ENCODE data around the gene B4GALT2.

DNA sequence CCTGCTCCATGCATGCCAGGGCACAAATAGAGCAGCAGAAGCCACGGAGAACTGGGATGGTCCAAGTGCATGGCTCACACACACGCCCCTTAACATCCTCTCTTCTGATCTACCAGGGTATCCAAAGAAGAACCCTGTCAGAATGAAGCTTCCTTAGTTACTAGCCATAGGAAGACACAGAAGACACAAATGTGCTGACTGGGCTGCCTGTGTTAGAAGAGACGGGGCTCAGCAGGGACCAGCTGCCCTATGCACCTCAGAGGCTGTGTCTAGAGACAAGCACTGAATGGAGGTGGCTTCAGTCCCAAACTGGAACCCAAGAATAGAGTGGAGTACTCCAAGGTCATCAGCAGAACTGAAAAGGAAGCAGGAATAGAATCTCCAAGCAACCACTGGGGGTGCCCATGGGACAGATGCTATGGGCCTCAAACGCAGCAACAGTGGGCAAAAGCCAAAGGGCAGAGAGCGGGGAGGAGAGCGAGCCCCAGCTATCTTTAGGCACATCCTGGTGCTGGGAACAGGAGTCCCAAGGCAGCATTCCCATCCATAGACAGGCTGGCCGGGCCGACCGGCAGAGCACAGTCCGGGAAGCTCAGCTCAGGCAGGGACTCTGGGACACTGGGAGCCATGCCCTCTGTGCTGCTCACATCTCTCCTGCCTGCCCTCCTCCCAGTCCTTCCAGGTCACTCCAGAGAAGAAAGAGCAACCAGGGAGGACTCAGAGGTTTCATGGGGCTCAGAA, 42.7 kb downstream of the B4GALT2 start:
- TF ChIP-seq, protein P1, sequence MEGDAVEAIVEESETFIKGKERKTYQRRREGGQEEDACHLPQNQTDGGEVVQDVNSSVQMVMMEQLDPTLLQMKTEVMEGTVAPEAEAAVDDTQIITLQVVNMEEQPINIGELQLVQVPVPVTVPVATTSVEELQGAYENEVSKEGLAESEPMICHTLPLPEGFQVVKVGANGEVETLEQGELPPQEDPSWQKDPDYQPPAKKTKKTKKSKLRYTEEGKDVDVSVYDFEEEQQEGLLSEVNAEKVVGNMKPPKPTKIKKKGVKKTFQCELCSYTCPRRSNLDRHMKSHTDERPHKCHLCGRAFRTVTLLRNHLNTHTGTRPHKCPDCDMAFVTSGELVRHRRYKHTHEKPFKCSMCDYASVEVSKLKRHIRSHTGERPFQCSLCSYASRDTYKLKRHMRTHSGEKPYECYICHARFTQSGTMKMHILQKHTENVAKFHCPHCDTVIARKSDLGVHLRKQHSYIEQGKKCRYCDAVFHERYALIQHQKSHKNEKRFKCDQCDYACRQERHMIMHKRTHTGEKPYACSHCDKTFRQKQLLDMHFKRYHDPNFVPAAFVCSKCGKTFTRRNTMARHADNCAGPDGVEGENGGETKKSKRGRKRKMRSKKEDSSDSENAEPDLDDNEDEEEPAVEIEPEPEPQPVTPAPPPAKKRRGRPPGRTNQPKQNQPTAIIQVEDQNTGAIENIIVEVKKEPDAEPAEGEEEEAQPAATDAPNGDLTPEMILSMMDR (IDR thresholded peaks at IDR 0.05) = no peak
- TF ChIP-seq POLR2AphosphoS5 (IDR thresholded peaks at IDR 0.05) (no peak), POLR2A (IDR thresholded peaks at IDR 0.05) (no peak)
